GM19240 (cell line): ENCODE data around the gene SLC28A2.
"Not testable (repeated sequence)": the region's sequence is repeated elsewhere in the genome, so short reads cannot be mapped to it uniquely, and the experiment has no call there.

Experiments used
- DNase-seq: peaks from one replicate; pipeline ENCODE4 v3.0.0; 2011; ENCODE audit warnings: low spot score; ENCODE audit not compliant: insufficient read length

Gene SLC28A2

DNA sequence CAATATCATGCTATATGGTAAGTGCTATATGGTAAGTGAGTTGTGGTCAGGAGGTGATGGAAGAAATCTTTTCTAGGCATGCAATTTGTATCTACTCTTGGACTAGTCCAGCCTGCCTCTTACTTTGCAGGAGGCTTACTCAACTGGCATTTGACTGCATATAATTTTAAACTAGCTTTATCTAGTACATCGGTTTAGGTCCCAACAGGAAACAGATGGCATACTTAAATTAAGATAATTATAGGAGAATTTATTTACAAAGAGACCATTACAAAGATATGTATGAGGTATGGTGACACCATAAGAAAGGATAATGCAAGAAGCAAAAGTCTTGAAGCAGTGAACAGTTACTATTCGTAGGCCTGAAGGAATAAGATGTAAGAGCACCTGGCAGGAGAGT lies 7.8 kb downstream of the SLC28A2 start:
- no peak for DNase-seq

GRCh38 chr15:45262906-45263461 lies 10.9 kb downstream of the SLC28A2 start:
- no peak for DNase-seq

- no peak for DNase-seq
These were observed 11.8 kb downstream of the SLC28A2 start for GRCh38 chr15:45263854-45264253.

DNA sequence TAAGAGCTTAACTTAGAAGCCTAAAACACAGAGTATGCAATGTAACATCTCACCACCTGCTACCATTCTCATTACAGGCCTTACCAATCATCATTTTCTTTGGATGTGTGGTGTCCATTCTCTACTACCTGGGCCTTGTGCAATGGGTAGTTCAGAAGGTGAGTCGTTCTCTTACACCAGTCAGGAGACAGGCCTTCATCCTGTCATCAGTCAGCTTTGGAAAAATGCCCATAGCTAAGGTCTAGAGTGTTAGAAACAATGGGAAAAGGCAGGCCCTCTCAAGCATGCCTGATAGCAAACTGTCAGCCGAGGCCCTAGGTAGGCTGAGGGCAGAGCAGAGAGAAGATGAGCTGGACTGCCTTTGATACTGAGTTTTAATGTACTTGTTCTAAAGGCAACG lies 13.5 kb downstream of the SLC28A2 start:
- no peak for DNase-seq

DNA sequence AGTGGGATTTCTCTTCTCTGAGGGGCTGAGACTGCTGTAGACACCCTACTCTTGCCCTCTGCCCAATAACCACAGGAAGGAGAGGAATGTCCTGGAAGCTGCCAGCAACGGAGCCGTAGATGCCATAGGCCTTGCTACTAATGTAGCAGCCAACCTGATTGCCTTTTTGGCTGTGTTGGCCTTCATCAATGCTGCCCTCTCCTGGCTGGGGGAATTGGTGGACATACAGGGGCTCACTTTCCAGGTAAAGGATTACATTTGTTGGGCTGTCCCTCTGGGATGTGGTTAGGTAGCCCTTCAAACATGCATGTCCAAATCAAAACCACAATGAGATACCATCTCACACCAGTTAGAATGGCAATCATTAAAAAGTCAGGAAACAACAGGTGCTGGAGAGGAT lies 16.1 kb downstream of the SLC28A2 start:
- DNase-seq: no peak

DNA sequence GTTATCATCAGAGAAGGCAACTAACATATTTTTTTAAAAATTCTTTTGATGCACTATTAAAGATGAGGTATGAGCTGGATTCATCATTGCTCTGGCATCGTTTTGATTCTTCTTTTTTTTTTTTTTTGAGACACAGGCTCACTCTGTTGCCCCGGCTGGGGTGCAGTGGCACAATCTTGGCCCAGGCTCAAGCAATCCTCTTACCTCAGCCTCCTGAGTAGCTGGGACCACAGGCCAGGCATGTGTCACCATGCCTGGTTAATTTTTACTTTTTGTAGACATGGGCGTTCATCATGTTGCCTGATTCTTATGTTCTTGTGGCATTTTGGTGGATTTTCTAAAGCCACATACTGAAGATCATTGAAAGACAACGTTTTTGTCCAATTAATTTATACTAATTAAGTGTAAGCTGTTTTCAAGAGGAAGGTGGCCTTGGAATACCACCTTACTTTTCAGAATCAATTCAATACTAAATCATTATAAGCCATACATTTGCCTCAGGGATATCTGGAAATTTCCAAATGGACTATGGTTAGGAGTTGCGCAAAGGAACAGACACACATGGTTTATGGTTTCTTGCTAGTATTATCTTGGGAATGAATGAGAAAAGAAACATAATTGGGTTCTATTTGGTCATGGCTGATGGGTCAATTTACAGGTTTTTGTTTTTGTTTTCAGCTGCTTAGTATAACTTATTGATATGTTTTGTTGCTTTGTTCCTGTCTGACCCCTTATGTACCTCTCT lies 22.8 kb downstream of the SLC28A2 start:
- DNase-seq: no peak

DNA sequence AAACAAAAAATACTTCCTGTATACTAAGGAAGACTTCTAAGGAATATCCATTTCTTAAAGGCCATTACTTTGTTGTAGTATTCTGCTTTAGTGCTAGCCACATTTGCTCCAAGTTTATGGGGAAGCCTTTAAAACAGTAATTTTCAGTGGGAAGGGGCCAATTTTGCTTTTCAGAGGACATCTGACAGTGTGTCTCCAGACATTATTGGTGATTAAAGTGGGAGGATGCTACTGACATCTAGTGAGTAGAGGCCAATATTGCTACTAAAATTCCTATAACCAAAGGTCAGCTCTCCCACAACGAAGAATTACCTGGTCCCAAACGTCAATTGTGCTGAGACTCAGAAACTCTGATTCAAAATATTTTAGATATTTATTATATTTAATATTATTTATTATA lies 24.8 kb downstream of the SLC28A2 start:
- no peak for DNase-seq

- peak; percentile 90 for DNase-seq
These were observed 27.1 kb downstream of the SLC28A2 start for GRCh38 chr15:45279024-45279698.

DNA sequence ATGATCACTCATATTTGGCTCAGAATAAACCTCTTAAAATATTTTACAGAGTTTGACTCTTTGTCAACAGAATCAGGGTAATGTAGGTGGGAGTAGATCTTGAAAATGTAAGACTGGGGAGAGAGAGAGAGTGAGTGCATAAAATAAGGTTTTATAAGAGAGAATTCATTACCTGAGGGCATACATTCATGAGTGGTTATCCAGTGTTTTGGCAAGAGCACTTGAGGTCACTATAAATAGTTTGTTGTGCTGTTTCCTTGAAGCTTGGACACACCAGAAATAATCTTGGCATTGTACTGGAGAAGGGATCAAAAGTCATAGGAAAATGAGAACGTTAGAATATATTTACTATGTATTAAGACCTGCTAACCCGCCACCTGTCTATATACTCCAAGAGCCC lies 33.4 kb downstream of the SLC28A2 start:
- DNase-seq: no peak

GRCh38 chr15:45287390-45287956 lies 35.4 kb downstream of the SLC28A2 start:
- DNase-seq: no peak

- DNase-seq: no peak
These were observed 36.9 kb downstream of the SLC28A2 start for GRCh38 chr15:45288947-45289346.

DNA sequence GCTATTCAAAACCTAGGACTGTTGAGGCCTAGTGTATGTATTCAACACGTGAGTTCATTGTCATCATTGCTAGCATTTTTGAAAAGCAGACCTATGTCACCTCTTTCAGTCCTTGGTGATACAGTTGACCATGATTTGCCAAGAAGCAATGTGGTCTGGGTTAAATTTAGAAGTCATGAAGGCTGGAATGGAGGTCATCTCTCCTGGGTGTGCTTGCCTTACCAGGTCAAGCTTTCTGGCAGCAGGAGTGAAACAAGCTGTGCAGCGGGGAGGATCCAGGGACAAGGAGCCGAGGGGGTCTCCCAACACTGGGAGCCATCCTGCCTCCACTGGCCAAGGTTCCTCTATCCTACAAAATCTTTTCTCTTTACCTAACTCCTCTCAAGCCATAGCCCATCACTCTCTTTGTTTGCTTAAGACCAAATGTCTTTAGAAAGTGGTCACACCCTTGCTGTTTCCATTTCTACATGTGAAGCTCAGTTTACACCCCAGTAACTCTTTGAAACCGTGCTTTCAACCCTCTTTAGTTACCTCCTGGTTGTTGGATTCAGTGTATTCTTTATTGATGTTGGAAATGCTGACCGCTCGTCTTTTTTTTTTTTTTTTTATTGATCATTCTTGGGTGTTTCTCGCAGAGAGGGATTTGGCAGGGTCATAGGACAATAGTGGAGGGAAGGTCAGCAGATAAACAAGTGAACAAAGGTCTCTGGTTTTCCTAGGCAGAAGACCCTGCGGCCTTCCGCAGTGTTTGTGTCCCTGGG lies 40.0 kb downstream of the SLC28A2 start:
- no peak for DNase-seq

DNA sequence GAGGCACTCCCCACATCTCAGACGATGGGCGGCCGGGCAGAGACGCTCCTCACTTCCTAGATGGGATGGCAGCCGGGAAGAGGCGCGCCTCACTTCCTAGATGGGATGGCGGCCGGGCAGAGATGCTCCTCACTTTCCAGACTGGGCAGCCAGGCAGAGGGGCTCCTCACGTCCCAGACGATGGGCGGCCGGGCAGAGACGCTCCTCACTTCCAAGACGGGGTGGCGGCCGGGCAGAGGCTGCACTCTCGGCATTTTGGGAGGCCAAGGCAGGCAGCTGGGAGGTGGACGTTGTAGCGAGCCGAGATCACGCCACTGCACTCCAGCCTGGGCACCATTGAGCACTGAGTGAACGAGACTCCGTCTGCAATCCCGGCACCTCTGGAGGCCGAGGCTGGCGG lies 41.3 kb downstream of the SLC28A2 start:
- DNase-seq: not testable (repeated sequence)

GRCh38 chr15:45298964-45299378 lies 46.9 kb downstream of the SLC28A2 start:
- not testable (repeated sequence) for DNase-seq

GRCh38 chr15:45304711-45305110 lies 52.7 kb downstream of the SLC28A2 start:
- DNase-seq: no peak

DNA sequence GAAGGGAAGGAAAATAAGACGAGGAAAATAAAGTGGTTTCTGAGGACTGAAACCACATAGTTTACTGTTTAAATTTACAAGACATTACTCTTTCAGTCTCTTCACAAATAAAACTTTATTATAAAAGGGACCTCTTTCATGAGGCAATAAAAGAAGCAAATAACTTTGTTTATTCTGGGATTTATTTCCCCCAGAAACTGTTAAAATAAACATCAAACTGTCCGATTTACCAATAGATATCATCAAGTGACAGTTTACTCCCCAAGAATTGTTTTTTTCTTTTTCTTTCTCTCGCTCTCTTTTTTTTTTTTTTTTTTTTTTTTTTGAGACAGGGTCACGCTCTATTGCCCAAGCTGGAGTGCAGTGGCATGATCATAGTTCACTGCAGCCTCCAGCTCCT lies 54.1 kb downstream of the SLC28A2 start:
- DNase-seq: no peak

- DNase-seq: peak; percentile 19
These were observed 55.3 kb downstream of the SLC28A2 start for GRCh38 chr15:45307230-45307924.

GRCh38 chr15:45314117-45314516 lies 62.1 kb downstream of the SLC28A2 start:
- not testable (repeated sequence) for DNase-seq

- no peak for DNase-seq
These were observed 62.9 kb downstream of the SLC28A2 start for GRCh38 chr15:45314960-45315359.

- DNase-seq: no peak
These were observed 67.6 kb downstream of the SLC28A2 start for GRCh38 chr15:45319472-45320214.
